RCC 7860 (cell line): ENCODE measurements around the gene CUL3.
A peak's percentile ranks its signal among the peaks of the same experiment; 100 is the strongest.

Source experiments
- DNase-seq: peaks from one replicate; pipeline ENCODE4 v3.0.0-alpha.2; 2015; ENCODE audit warnings: low spot score
- FAIRE-seq: peaks from 2 replicates; lab custom pipeline; 2012; peaks lifted over from hg19 to GRCh38; lab: Jason Lieb, UNC

Gene CUL3

GRCh38 chr2:224485081-224486014 is 99.8 kb downstream of the CUL3 start:
- FAIRE-seq (peak; percentile 93), DNase-seq (peak; percentile 95)

- DNase-seq (no peak), FAIRE-seq (no peak)
Measured at GRCh38 chr2:224479826-224480225, 105.3 kb downstream of the CUL3 start.

- no peak for DNase-seq
- no peak for FAIRE-seq
Measured at GRCh38 chr2:224472827-224473226, 112.3 kb downstream of the CUL3 start.

GRCh38 chr2:224472137-224472536 is 113.0 kb downstream of the CUL3 start:
- no peak for FAIRE-seq

GRCh38 chr2:224469374-224469964 is 115.7 kb downstream of the CUL3 start:
- DNase-seq (no peak), FAIRE-seq (no peak)

More at GRCh38 chr2:224472137-224472536, 113.0 kb downstream of the CUL3 start:
- DNase-seq, result no peak

GRCh38 chr2:224466304-224466895 is 118.8 kb downstream of the CUL3 start:
- DNase-seq (no peak), FAIRE-seq (no peak)

GRCh38 chr2:224461391-224461790 is 123.8 kb downstream of the CUL3 start:
- no peak for FAIRE-seq
- no peak for DNase-seq

- DNase-seq, result no peak
- FAIRE-seq, result no peak
Measured at GRCh38 chr2:224457408-224458096, 127.6 kb downstream of the CUL3 start.

- no peak for FAIRE-seq
Measured at GRCh38 chr2:224453892-224454291, 131.3 kb downstream of the CUL3 start.

GRCh38 chr2:224449212-224450147 is 135.7 kb downstream of the CUL3 start:
- DNase-seq (no peak), FAIRE-seq (no peak)

More at GRCh38 chr2:224453892-224454291, 131.3 kb downstream of the CUL3 start:
- no peak for DNase-seq

GRCh38 chr2:224448236-224448635 is 136.9 kb downstream of the CUL3 start:
- no peak for DNase-seq
- FAIRE-seq, result no peak

- FAIRE-seq (no peak), DNase-seq (no peak)
Measured at GRCh38 chr2:224444783-224445182, 140.4 kb downstream of the CUL3 start.

- FAIRE-seq (no peak), DNase-seq (no peak)
Measured at GRCh38 chr2:224444021-224444420, 141.1 kb downstream of the CUL3 start.

GRCh38 chr2:224442071-224442967 is 142.8 kb downstream of the CUL3 start:
- DNase-seq (no peak), FAIRE-seq (no peak)

GRCh38 chr2:224440988-224441387 is 144.2 kb downstream of the CUL3 start:
- FAIRE-seq (no peak), DNase-seq (no peak)

- no peak for DNase-seq
- no peak for FAIRE-seq
Measured at GRCh38 chr2:224438726-224439125, 146.4 kb downstream of the CUL3 start.

GRCh38 chr2:224436634-224437033 is 148.5 kb downstream of the CUL3 start:
- FAIRE-seq, result no peak
- no peak for DNase-seq

GRCh38 chr2:224434618-224435017 is 150.5 kb downstream of the CUL3 start:
- DNase-seq, result no peak
- FAIRE-seq, result no peak

- DNase-seq (no peak), FAIRE-seq (no peak)
Measured at GRCh38 chr2:224433442-224433841, 151.7 kb downstream of the CUL3 start.
